PFSK-1 (cell line): ENCODE measurements around the gene FAM111A.

Experiments used
- POLR2AphosphoS5 ChIP-seq: IDR thresholded peaks from 2 replicates; pipeline ENCODE4 v1.6.1; 2012; ENCODE audit warnings: low read depth, mild to moderate bottlenecking, control low read depth, low read length, moderate library complexity
- REST ChIP-seq, 2 experiments: IDR thresholded peaks; 2 replicates each; pipeline versions ENCODE4 v1.6.1 to v1.8.0; 2011 to 2012; ENCODE audit warnings: low read depth in 2 of 2, low read length in 2 of 2, control low read depth in 1 of 2, inconsistent platforms in 1 of 2, mild to moderate bottlenecking in 1 of 2, moderate library complexity in 1 of 2; ENCODE audit not compliant: insufficient read depth in 1 of 2
- SIN3A ChIP-seq: IDR thresholded peaks from 2 replicates; pipeline ENCODE4 v1.6.1; 2012; ENCODE audit warnings: mild to moderate bottlenecking, low read length, moderate library complexity, borderline replicate concordance; ENCODE audit not compliant: insufficient read depth

- no peak for TF ChIP-seq POLR2AphosphoS5
- no peak for TF ChIP-seq REST (IDR thresholded peaks at IDR 0.05; ENCODE audit: insufficient read depth in 1 of 2, low read depth in 2 of 2, low read length in 2 of 2)
- no peak for TF ChIP-seq SIN3A
Observed at GRCh38 chr11:59186130-59186594, 43.5 kb downstream of the FAM111A start.
